Lower leg skin (tissue), 3 donors: ENCODE measurements around the gene TMEM151A.

Experiments
- POLR2A ChIP-seq, 2 donors: fragments of 450-650 bp; IDR thresholded peaks; one replicate each; pipeline ENCODE4 v1.6.1; 2016 to 2017; ENCODE audit warnings: antibody characterized with exemption in 2 of 2, mild to moderate bottlenecking in 1 of 2, moderate library complexity in 1 of 2
- TF ChIP-seq, protein P1 (sequence below), 3 donors: fragments of 450-650 bp; IDR thresholded peaks; one replicate each; pipeline ENCODE4 v1.5.1; 2016; ENCODE audit warnings: antibody characterized with exemption in 3 of 3, mild to moderate bottlenecking in 3 of 3, moderate library complexity in 2 of 3

- no peak for TF ChIP-seq POLR2A (IDR thresholded peaks at IDR 0.05)
- TF ChIP-seq, protein P1, sequence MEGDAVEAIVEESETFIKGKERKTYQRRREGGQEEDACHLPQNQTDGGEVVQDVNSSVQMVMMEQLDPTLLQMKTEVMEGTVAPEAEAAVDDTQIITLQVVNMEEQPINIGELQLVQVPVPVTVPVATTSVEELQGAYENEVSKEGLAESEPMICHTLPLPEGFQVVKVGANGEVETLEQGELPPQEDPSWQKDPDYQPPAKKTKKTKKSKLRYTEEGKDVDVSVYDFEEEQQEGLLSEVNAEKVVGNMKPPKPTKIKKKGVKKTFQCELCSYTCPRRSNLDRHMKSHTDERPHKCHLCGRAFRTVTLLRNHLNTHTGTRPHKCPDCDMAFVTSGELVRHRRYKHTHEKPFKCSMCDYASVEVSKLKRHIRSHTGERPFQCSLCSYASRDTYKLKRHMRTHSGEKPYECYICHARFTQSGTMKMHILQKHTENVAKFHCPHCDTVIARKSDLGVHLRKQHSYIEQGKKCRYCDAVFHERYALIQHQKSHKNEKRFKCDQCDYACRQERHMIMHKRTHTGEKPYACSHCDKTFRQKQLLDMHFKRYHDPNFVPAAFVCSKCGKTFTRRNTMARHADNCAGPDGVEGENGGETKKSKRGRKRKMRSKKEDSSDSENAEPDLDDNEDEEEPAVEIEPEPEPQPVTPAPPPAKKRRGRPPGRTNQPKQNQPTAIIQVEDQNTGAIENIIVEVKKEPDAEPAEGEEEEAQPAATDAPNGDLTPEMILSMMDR (IDR thresholded peaks at IDR 0.05) = no peak
Observed at GRCh38 chr11:66338276-66339161, 46.8 kb downstream of the TMEM151A start.
